Measurements from ENCODE around the gene PSG7. TPM values are rescaled to one million over a fixed set of nuclear protein-coding genes. Genes with fewer than 3 reads are reported as not detected.

The PSG7 gene
- total RNA-seq, result under 0.01 TPM in 2 replicates

GRCh38 chr19:42937107-42937506, at the start of gene PSG7:
Gene PSG7 (minus strand): TSS chr19:42937207. CDS start chr19:42937076, 131 bp downstream.

GRCh38 chr19:42917634-42918033, 19.4 kb downstream of the PSG7 start, which contains the start of gene PSG6:
Gene PSG6 (minus strand): TSS chr19:42917894. CDS start chr19:42917792, 102 bp downstream.

GRCh38 chr19:42879613-42880012, 57.4 kb downstream of the PSG7 start, which contains the start of gene PSG1:
Gene PSG1 (minus strand): TSS chr19:42879713. CDS start chr19:42879581, 132 bp downstream.

Other genes with a start within 250 kb of the PSG7 start
- not detected in 2 replicates for gene PSG3, start 196.7 kb downstream of the PSG7 start, total RNA-seq
- gene PSG8, start 171.5 kb downstream of the PSG7 start, total RNA-seq, result not detected in 2 replicates
- gene PSG1, start 57.5 kb downstream of the PSG7 start, total RNA-seq, result 0.19 and 1.4 TPM in 2 replicates
- 0.85 TPM in 1 of 2 replicates, not detected in the other for gene PSG6, start 19.3 kb downstream of the PSG7 start, total RNA-seq
- under 0.01 TPM in 1 of 2 replicates, not detected in the other for gene PSG11, start 89.3 kb upstream of the PSG7 start, total RNA-seq
- gene PSG2, start 145.5 kb upstream of the PSG7 start, total RNA-seq, result 0.19 and 0.56 TPM in 2 replicates
- 4.6 and 6.8 TPM in 2 replicates for gene PSG5, start 249.3 kb upstream of the PSG7 start, total RNA-seq